ENCODE measurements around the gene FAM107B. TPM values are rescaled to one million over a fixed set of nuclear protein-coding genes. Genes with fewer than 3 reads are reported as not detected.
"Not testable (repeated sequence)": the region's sequence is repeated elsewhere in the genome, so short reads cannot be mapped to it uniquely, and the experiment has no call there.

FAM107B gene
- total RNA-seq (100 to 1,000 TPM; 258 to 399 TPM), total RNA-seq (355 to 431 reads per million in 2 donors)

GRCh38 chr10:14774797-14775196 is at the start of gene FAM107B:
Gene FAM107B (minus strand): TSS chr10:14774897. CDS start chr10:14774663, 234 bp downstream.
- peaks cover 15% of the 10 kb centered on the region for H3K27me3 Mint-ChIP-seq
- no peaks in the 10 kb centered on the region for H3K9me3 ChIP-seq (ENCODE audit: control insufficient read depth, low read length, poor library complexity, severe bottlenecking)
- H3K4me1 Mint-ChIP-seq, result no peaks in the 10 kb centered on the region
- ATAC-seq, result no peak
- DNase-seq, result no peak
- no peaks in the 10 kb centered on the region for H3K36me3 Mint-ChIP-seq (ENCODE audit: low read depth)
- H3K4me3 Mint-ChIP-seq, result no peak within 1 kb of the TSS
- H3K27ac Mint-ChIP-seq, result no peak within 1 kb of the TSS

- no peak overlapping the region for H3K4me3 Mint-ChIP-seq
- H3K27ac Mint-ChIP-seq, result no peak overlapping the region
These were observed 49.3 kb upstream of the FAM107B start for GRCh38 chr10:14823966-14824365.

GRCh38 chr10:14822879-14823755 is 48.4 kb upstream of the FAM107B start:
- DNase-seq (peak in 1 of 3 donors; percentile 24), ATAC-seq (peak; percentile 69)
- Mint-ChIP-seq H3K27me3 (peaks cover 5% of the 10 kb centered on the region), H3K27ac (peak overlapping the region; percentile 82), H3K4me1 (peaks cover 16% of the 10 kb centered on the region), H3K4me3 (no peak overlapping the region), H3K36me3 (ENCODE audit: low read depth) (peaks cover 2% of the 10 kb centered on the region)
- H3K9me3 ChIP-seq (ENCODE audit: control insufficient read depth, low read length, poor library complexity, severe bottlenecking), result no peaks in the 10 kb centered on the region

More at GRCh38 chr10:14823966-14824365, 49.3 kb upstream of the FAM107B start:
- no peak for ATAC-seq
- Mint-ChIP-seq H3K36me3 (ENCODE audit: low read depth) (peaks cover 2% of the 10 kb centered on the region), H3K4me1 (peaks cover 16% of the 10 kb centered on the region), H3K27me3 (peaks cover 5% of the 10 kb centered on the region)
- DNase-seq, result no peak
- no peaks in the 10 kb centered on the region for H3K9me3 ChIP-seq (ENCODE audit: control insufficient read depth, low read length, poor library complexity, severe bottlenecking)

- Mint-ChIP-seq H3K27ac (no peak overlapping the region), H3K36me3 (ENCODE audit: low read depth) (peaks cover 2% of the 10 kb centered on the region), H3K4me3 (no peak overlapping the region), H3K27me3 (peaks cover 5% of the 10 kb centered on the region), H3K4me1 (peaks cover 16% of the 10 kb centered on the region)
- no peaks in the 10 kb centered on the region for H3K9me3 ChIP-seq (ENCODE audit: control insufficient read depth, low read length, poor library complexity, severe bottlenecking)
- DNase-seq (no peak), ATAC-seq (no peak)
These were observed 47.1 kb upstream of the FAM107B start for GRCh38 chr10:14821635-14822375.

GRCh38 chr10:14820775-14821154 is 46.1 kb upstream of the FAM107B start:
- peaks cover 9% of the 10 kb centered on the region for H3K4me1 Mint-ChIP-seq
- H3K27me3 Mint-ChIP-seq, result peaks cover 4% of the 10 kb centered on the region
- DNase-seq, result no peak
- no peak overlapping the region for H3K4me3 Mint-ChIP-seq
- no peaks in the 10 kb centered on the region for H3K9me3 ChIP-seq (ENCODE audit: control insufficient read depth, low read length, poor library complexity, severe bottlenecking)
- H3K27ac Mint-ChIP-seq, result no peak overlapping the region
- H3K36me3 Mint-ChIP-seq (ENCODE audit: low read depth), result peaks cover under 1% of the 10 kb centered on the region
- ATAC-seq, result no peak

- no peak for ATAC-seq
- Mint-ChIP-seq H3K4me3 (no peak overlapping the region), H3K27me3 (no peaks in the 10 kb centered on the region), H3K27ac (no peak overlapping the region), H3K36me3 (ENCODE audit: low read depth) (no peaks in the 10 kb centered on the region), H3K4me1 (peaks cover 4% of the 10 kb centered on the region)
- no peaks in the 10 kb centered on the region for H3K9me3 ChIP-seq (ENCODE audit: control insufficient read depth, low read length, poor library complexity, severe bottlenecking)
- DNase-seq, result no peak
These were observed 45.5 kb upstream of the FAM107B start for GRCh38 chr10:14820010-14820774.

GRCh38 chr10:14816717-14817116 is 42.0 kb upstream of the FAM107B start:
- not testable (repeated sequence) for H3K4me1 Mint-ChIP-seq; DNase-seq; ATAC-seq; H3K27ac Mint-ChIP-seq; H3K36me3 Mint-ChIP-seq (ENCODE audit: low read depth); H3K4me3 Mint-ChIP-seq; H3K27me3 Mint-ChIP-seq; H3K9me3 ChIP-seq (ENCODE audit: control insufficient read depth, low read length, poor library complexity, severe bottlenecking)

- Mint-ChIP-seq H3K27ac (no peak overlapping the region), H3K27me3 (no peaks in the 10 kb centered on the region), H3K4me1 (peaks cover 9% of the 10 kb centered on the region), H3K4me3 (no peak overlapping the region), H3K36me3 (ENCODE audit: low read depth) (no peaks in the 10 kb centered on the region)
- DNase-seq, result no peak
- H3K9me3 ChIP-seq (ENCODE audit: control insufficient read depth, low read length, poor library complexity, severe bottlenecking), result no peaks in the 10 kb centered on the region
- no peak for ATAC-seq
These were observed 41.0 kb upstream of the FAM107B start for GRCh38 chr10:14815681-14816080.

GRCh38 chr10:14812271-14812670 is 37.6 kb upstream of the FAM107B start:
- Mint-ChIP-seq H3K4me3 (no peak overlapping the region), H3K27ac (no peak overlapping the region), H3K36me3 (ENCODE audit: low read depth) (no peaks in the 10 kb centered on the region), H3K4me1 (peaks cover 9% of the 10 kb centered on the region), H3K27me3 (no peaks in the 10 kb centered on the region)
- H3K9me3 ChIP-seq (ENCODE audit: control insufficient read depth, low read length, poor library complexity, severe bottlenecking), result no peaks in the 10 kb centered on the region
- DNase-seq (no peak), ATAC-seq (peak; percentile 55)

GRCh38 chr10:14810969-14811953 is 36.6 kb upstream of the FAM107B start:
- no peaks in the 10 kb centered on the region for H3K9me3 ChIP-seq (ENCODE audit: control insufficient read depth, low read length, poor library complexity, severe bottlenecking)
- no peaks in the 10 kb centered on the region for H3K36me3 Mint-ChIP-seq (ENCODE audit: low read depth)
- DNase-seq (no peak), ATAC-seq (no peak)
- H3K4me1 Mint-ChIP-seq, result peaks cover 9% of the 10 kb centered on the region
- H3K4me3 Mint-ChIP-seq, result no peak overlapping the region
- H3K27ac Mint-ChIP-seq, result peak overlapping the region; percentile 8
- H3K27me3 Mint-ChIP-seq, result no peaks in the 10 kb centered on the region

- no peak for DNase-seq
- no peak for ATAC-seq
- H3K4me3 Mint-ChIP-seq, result no peak overlapping the region
- no peaks in the 10 kb centered on the region for H3K9me3 ChIP-seq (ENCODE audit: control insufficient read depth, low read length, poor library complexity, severe bottlenecking)
- no peaks in the 10 kb centered on the region for H3K36me3 Mint-ChIP-seq (ENCODE audit: low read depth)
- no peak overlapping the region for H3K27ac Mint-ChIP-seq
- peaks cover 5% of the 10 kb centered on the region for H3K27me3 Mint-ChIP-seq
- H3K4me1 Mint-ChIP-seq, result peaks cover 2% of the 10 kb centered on the region
These were observed 31.6 kb upstream of the FAM107B start for GRCh38 chr10:14806318-14806717.

GRCh38 chr10:14803827-14804226 is 29.1 kb upstream of the FAM107B start:
- ATAC-seq, result no peak
- no peaks in the 10 kb centered on the region for H3K36me3 Mint-ChIP-seq (ENCODE audit: low read depth)
- no peak overlapping the region for H3K27ac Mint-ChIP-seq
- no peak overlapping the region for H3K4me3 Mint-ChIP-seq
- H3K9me3 ChIP-seq (ENCODE audit: control insufficient read depth, low read length, poor library complexity, severe bottlenecking), result no peaks in the 10 kb centered on the region
- peaks cover 2% of the 10 kb centered on the region for H3K4me1 Mint-ChIP-seq
- no peak for DNase-seq
- peaks cover 11% of the 10 kb centered on the region for H3K27me3 Mint-ChIP-seq

Data from T-helper 17 cell (primary cell).